Measurements from ENCODE around the gene CNNM2.
"Not testable (repeated sequence)": the region's sequence is repeated elsewhere in the genome, so short reads cannot be mapped to it uniquely, and the experiment has no call there.

Gene CNNM2

GRCh38 chr10:102927311-102928010 is 9.4 kb downstream of the CNNM2 start:
- DNase-seq, result no peak

GRCh38 chr10:102928442-102928841 is 10.3 kb downstream of the CNNM2 start:
- DNase-seq, result not testable (repeated sequence)

- no peak for DNase-seq
These were observed 12.6 kb downstream of the CNNM2 start for GRCh38 chr10:102930720-102931119.

GRCh38 chr10:102931643-102932042 is 13.5 kb downstream of the CNNM2 start:
- DNase-seq, result no peak

GRCh38 chr10:102935505-102935904 is 17.4 kb downstream of the CNNM2 start:
- no peak for DNase-seq

GRCh38 chr10:102935939-102936605 is 18.0 kb downstream of the CNNM2 start:
- no peak for DNase-seq

GRCh38 chr10:102941401-102941800 is 23.3 kb downstream of the CNNM2 start:
- no peak for DNase-seq

- DNase-seq, result no peak
These were observed 27.4 kb downstream of the CNNM2 start for GRCh38 chr10:102945449-102945848.

- no peak for DNase-seq
These were observed 27.9 kb downstream of the CNNM2 start for GRCh38 chr10:102945962-102946361.

GRCh38 chr10:102946992-102947391 is 28.9 kb downstream of the CNNM2 start:
- no peak for DNase-seq

GRCh38 chr10:102948176-102948575 is 30.1 kb downstream of the CNNM2 start:
- DNase-seq, result no peak

- DNase-seq, result no peak
These were observed 30.7 kb downstream of the CNNM2 start for GRCh38 chr10:102948786-102949185.

GRCh38 chr10:102949916-102950315 is 31.8 kb downstream of the CNNM2 start:
- DNase-seq, result no peak

- no peak for DNase-seq
These were observed 33.2 kb downstream of the CNNM2 start for GRCh38 chr10:102951316-102951715.

GRCh38 chr10:102959360-102959759 is 41.3 kb downstream of the CNNM2 start:
- DNase-seq, result no peak

GRCh38 chr10:102960157-102960556 is 42.1 kb downstream of the CNNM2 start:
- no peak for DNase-seq

GRCh38 chr10:102962267-102962666 is 44.2 kb downstream of the CNNM2 start:
- no peak for DNase-seq

GRCh38 chr10:102962951-102963755 is 45.1 kb downstream of the CNNM2 start:
- DNase-seq, result no peak

GRCh38 chr10:102963756-102964025 is 45.6 kb downstream of the CNNM2 start:
- DNase-seq, result no peak

GRCh38 chr10:102964064-102964463 is 46.0 kb downstream of the CNNM2 start:
- DNase-seq, result not testable (repeated sequence)

- DNase-seq, result no peak
These were observed 46.6 kb downstream of the CNNM2 start for GRCh38 chr10:102964713-102965112.

GRCh38 chr10:102965311-102965851 is 47.3 kb downstream of the CNNM2 start:
- DNase-seq, result no peak

GRCh38 chr10:102967123-102967522 is 49.0 kb downstream of the CNNM2 start:
- DNase-seq, result no peak

All from NCI-H1436 (cell line).